Activated CD8-positive, alpha-beta memory T cell treated with anti-CD3 and anti-CD28 coated beads for 4 hours (primary cell): ENCODE results near the gene UCN.
"Not testable (repeated sequence)": the region's sequence is repeated elsewhere in the genome, so short reads cannot be mapped to it uniquely, and the experiment has no call there.

Experiments used
- DNase-seq, 2 donors: peaks; one replicate each; pipeline ENCODE4 v3.0.0-alpha.2; 2020; ENCODE audit warnings: low read depth in 2 of 2

UCN gene, protein sequence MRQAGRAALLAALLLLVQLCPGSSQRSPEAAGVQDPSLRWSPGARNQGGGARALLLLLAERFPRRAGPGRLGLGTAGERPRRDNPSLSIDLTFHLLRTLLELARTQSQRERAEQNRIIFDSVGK

DNA sequence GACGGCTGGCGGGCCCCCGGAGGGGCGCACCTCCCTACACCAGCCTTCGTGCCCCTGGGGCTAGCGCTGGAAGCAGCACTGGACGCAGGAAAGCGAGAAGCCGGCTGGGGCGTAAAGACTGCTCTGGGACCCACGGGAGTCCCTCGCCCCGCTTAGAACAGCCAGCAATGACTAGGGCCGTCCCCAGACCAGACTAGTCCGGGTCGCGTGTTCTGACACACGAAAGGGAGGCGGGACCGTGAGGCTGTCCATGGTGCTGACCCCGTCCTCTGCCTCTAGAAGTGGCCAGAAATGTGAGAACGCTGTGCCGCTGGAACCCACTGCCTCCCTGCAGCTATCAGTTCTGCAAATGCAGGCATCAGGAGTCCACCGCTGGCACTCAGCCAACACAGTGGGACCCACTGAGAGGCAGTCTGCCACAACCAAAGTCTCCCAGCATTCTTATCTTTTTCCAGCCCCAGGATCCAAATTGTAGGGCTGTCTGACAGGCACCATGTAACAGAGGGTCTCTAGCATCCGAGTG is at the start of gene UCN:
Gene UCN (minus strand): TSS at position 87 of the 523 bp plus-strand sequence. CDS start 550 bp downstream, outside the sequence.
- no peak for DNase-seq

DNA sequence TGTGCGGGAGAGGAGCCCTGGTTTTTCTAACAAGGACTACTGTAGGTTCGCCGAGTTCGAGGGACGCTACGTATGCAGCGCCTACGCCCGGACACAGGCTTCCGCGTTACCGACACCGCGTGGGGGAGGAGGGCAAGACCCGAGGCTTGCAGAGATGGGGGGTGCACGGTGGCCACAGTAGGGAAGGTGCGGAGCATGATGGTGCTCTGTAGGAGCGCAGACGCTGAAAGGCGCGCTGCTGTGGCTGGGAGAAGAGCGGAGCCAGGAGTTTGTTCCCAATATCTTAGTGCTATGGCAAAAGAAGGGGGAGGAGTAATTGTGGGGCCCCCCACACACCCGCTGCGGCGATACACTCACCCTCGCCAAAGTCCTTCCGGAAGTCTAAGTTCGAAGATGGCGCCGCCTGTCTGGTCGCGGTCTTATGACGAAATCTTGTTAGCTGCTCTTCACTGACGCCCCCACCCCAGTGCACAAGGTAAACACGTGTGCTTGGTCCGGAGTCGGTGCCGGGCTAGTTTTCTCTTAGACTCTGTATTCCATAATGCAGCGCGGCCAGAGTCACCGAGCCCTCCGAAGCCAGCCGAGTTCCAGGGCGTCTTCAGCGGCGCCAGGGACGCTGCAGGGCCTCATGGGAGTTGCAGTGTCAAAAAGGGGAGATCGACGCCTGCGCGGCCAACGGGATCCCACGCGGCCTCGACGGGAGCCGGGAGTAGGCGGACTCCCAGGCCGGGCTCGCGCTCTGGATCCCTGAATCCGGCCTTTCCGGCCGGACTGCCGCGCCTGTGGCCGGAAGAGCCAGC is 48.3 kb upstream of the UCN start, which contains the start of gene GTF3C2:
Gene GTF3C2 (minus strand): TSS at position 383 of the 800 bp plus-strand sequence. CDS start 13,210 bp downstream, outside the sequence.
- peak; percentile 91 to 92 for DNase-seq

DNA sequence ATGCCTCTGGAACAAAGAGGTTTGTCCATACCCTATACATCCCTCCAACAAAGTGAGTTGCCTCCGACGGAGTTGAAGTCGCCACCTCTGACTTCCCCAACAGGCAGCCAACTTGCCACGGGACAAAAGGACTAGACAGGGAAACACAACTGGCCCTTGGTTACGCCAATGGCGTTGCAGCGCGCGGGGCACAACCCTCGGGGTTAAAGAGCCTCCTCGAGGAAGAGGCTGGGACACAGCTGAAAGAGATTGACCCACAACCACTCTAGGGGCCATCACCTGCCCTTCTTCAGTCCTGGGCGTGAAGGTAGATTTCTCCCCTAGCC is 47.8 kb upstream of the UCN start:
- peak in 1 of 2 donors; percentile 6 for DNase-seq

DNA sequence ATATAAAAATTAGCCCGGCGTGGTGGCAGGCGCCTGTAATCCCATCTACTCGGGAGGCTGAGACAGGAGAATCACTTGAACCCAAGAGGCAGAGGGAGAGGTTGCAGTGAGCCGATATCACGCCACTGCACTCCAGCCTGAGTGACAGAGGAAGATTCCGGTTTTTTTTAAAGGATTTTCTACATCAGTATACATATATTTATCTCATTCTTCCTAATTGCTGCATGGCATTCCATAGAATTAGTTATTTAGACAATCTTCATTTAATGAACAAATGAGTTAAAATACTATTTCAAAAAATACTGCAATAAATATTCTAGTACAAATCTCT is 46.3 kb upstream of the UCN start:
- no peak for DNase-seq

DNA sequence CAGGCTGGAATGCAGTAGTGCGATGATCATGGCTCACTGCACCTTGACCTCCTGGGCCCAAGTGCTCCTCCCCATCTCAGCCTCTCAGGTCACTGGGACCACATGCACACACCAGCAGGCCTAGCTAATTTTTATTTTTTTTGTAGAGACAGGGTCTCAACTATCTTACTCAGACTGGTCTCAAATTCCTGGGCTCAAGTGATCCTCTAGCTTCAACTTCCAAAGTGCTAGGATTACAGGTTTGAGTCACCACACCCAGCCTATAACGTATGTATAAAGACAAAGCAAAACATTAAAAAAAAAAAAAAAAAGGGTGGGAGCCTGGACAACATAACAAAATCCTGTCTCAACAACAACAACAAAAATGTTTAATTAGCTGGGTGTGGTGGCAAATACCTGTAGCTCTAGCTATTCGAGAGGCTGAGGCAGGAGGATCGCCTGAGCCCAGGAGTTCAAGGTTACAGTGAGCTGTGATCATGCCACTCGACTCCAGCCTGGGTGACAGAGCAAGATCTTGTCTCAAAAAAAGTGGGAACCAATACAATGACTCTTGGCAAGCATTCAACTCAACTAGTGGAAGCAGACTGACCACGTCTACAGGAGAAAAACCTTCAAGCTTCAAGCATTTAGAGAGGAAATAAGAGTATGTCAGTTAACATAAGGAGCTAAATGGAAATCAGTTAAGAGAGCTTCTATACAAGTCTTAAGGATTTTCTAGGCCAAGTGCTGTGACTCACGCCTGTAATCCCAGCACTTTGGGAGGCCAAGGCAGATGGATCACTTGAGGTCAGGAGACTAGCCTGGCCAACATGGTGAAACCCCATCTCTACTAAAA is 45.7 kb upstream of the UCN start:
- DNase-seq = no peak

DNA sequence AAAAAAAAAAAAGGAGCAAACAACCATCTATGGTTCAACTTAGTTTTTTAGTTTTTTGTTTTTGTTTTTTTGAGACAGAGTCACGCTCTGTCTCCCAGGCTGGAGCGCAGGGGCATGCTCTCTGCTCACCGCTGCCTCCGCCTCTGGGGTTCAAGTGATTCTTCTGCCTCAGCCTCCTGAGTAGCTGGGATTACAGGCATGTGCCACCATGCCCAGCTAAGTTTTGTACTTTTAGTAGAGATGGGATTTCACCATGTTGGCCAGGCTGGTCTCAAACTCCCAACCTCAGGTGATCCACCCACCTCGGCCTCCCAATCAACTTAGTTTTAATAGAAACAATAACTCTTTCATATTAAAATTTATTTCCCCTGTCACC is 45.1 kb upstream of the UCN start:
- not testable (repeated sequence) for DNase-seq

DNA sequence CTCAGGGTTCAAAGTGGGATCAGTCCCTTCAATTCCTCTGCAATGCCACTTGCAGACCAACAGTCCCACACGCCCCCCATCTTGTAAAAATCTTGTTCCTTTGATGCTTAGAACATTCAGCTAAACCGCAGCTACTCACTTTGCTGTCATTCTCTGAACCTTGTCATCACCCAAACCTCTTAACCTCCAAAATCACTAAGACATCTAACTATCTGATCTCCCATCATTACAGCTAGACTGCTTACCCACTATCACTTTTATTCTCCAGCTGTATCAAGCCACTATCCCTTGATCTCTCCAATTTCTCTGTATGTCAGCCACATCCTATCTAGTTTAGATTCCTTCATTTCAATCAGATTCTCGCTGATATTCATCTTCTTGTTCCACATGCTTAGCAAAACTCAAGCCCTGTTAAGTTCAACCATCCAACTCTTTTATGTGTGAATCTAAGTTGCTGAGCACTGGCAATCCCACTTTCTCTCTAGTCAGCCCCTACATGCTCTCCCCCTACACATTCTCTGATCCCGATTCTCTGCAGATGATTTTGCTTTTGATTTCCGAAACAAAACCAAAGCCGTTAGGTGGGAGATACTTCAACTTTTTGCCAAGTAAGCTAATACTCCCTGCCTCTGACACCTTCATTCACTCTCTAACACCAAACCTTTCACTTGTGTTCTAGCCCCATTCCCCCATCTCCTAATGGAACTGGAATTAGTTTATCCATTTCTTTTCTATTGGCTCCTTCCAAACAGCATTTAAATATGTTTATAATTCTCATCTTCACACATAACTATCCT is 43.8 kb upstream of the UCN start:
- DNase-seq = no peak

DNA sequence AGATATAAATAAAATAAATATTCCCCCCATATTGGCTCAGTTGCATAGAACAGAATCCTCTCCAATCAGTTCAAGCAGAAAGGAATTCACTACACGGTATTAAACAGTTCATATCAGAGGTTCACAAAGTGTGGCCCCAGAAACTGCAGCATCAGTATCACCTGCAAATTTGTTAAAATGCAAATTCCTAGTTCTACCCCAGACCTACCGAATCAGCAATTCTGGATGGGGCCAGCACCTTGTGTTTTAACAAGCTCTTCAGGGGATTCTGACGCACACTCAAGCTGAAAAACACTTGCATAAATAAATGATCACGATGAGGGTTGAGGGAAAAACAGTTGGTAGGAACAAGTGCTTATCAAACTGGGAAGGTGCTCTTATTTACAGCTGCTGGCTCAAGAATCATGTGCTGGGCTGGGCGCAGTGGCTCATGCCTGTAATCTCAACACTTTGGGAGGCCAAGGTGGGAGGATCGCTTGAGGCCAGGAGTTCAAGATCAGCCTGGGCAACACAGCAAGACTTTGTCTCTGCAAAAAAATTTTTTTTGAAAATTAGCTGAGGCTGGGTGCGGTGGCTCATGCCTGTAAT is 42.0 kb upstream of the UCN start:
- DNase-seq = no peak

DNA sequence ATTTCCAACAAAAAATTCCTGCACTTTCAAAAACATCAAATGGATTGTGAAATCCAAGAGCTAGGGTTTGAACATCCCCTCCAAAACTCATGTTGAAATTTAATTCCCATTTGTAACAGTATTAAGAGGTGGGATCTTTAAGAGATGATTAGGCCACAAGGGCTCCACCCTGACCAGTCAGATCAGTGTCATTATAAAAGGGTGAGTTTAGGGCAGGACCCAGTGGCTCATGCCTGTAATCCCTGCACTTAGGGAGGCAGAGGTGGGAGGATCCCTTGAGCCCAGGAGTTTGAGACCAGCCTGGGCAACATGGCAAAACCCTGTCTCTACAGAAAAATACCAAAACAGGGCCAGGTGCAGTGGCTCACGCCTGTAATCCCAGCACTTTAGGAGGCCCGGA is 39.4 kb upstream of the UCN start:
- no peak for DNase-seq

DNA sequence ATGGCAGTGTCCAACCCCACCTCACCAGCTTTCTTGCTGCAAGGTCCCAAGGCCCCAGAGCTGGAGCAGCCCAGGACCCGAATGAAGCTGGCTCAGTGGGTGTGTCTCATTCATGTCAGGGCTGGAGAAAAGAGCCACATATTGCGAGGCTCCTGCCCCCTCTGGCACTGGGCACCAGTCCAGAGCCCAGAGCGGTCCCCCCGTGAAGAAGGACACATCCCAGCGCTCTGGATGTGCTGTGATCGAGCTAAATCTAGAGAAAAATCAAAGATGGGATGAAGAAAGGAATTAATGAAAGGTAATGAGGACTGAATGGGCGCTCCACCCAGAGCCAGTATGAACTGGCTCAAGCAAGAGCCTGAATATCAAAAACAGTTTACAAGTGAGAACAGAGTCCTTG is 27.9 kb upstream of the UCN start:
- no peak for DNase-seq

DNA sequence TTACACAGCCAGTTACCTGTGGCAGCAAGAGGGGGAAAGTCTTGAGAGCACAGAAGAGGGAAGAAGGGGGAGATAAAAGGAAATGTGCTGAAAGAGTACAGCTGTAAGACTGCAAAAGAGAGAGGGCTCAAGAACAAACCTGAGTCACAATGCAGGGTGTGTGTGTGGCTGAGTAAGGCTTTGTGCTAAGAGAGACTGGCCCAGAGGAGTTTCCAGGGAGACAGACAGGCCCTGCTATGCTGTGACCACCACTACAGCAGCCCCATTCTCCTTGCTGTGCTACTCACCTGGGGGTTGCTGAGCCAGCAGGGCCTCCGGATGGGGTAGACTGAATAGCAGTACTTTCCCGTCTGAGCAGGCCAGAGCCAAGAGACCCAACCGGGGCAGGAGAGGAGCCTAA is 27.1 kb upstream of the UCN start:
- no peak for DNase-seq

DNA sequence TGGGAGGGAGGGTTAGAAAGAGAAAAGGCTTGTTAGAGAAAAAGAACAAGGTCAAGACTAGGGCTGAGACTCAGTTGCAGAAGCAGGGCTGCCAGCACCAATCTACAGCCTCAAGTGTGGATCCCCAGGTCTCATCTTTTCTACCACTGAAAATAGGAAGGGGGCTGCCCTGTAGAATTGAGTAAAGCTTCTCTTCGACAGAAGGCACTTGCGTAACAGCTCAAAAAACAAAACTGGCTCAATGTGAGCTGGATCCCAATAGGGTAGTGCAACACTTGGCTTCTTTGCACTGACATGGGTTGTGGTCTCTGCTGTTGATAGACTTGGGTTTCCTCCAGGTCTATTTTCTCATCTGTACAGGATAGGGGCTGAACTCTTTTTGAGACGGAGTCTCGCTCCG is 16.5 kb upstream of the UCN start:
- DNase-seq = no peak

DNA sequence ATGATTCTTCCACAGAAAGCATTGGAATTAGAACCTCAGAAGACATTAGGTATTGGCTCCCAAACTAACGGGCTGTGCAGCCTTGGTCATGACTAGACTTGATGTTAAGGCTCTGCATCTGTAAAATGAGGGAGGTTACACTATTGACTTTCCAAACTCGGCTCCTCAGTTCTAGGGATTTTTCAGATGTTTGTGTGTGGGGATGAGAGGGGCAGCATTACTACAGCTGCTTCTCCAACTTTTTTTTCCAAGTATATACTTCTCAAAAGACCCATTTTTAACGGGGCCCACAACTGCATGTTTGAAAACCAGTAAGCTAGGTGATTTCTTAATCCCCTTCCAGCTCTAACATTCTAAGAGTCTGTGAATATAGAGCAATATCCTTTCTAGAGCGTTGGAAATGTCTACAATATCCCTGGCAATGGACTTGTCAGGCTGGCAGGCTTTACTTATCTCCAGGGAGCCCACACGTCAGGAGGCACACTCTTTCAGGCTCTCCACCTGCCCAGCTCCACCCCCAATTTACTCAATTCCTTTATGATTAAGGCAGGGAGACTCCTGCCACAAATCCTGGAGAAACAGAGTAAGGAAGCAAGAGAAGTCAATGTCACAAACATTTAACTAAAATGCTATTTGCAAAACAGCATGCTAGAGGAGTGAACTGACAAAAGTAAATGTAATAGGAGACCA is 15.5 kb upstream of the UCN start:
- no peak for DNase-seq

DNA sequence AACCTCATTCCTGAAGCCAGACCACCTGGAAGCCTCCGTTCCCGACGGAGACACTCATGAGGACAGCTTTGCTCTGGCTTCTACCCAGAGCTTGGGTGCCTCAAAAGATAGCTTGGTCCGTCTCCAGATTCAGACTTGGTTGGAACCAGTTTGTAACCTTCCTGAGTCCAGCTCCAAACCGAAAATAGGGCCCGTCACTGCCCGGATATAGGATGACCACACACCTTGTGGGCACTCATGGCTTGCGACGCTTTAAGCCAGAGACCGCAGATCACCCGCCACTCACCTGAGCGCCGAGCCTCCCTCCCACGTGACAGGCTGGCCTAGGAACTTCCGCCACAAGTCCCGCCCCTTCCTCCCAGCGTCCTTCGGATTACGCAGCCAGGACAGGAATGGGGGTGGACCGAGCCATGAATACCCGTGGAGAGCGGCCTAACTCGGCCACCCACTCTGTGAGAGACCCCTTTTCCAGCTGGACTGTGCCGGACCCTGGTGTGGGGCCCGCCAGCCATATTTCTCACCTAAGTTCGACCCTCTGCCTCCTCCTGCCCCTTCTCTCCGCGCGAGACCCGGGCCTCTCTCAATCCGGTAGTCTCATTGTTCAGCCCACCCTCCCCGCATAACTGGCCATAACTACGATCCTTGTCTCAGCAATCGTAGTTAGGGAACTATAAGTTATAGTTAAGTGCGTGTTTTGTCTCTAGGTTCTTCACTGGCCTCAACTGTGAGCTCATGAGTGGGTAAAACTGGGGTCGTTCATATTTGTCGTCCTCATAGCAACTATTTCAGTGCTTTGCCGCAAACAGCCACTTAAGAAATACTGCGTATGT is 14.7 kb upstream of the UCN start, which contains the start of gene MPV17:
Gene MPV17 (minus strand): TSS at position 332 of the 830 bp plus-strand sequence. CDS start 580 bp downstream, outside the sequence.
- peak; percentile 74 to 76 for DNase-seq

DNA sequence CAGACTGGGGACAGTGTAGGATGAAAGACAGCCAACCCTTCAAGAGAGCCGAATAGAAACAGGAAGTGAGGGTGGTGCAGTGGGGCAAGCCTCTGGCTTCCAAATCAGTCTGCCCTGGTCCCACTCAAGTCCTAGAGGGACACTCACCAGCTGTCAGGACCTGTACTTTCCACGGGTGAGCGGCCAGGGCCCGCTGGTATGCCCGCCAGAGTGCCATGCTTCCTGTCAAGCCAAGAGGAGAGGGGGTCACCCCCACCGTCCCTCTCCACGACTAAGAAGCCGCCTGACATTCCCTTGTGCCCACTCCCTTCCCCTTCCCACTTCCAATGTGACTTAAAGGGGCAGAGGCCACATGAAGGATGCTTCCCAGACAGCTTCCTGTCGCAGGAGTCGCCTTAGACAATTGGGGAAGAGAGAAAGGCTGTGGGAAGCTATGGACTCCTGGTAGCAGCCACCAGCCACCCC is 14.1 kb upstream of the UCN start:
- DNase-seq = no peak

DNA sequence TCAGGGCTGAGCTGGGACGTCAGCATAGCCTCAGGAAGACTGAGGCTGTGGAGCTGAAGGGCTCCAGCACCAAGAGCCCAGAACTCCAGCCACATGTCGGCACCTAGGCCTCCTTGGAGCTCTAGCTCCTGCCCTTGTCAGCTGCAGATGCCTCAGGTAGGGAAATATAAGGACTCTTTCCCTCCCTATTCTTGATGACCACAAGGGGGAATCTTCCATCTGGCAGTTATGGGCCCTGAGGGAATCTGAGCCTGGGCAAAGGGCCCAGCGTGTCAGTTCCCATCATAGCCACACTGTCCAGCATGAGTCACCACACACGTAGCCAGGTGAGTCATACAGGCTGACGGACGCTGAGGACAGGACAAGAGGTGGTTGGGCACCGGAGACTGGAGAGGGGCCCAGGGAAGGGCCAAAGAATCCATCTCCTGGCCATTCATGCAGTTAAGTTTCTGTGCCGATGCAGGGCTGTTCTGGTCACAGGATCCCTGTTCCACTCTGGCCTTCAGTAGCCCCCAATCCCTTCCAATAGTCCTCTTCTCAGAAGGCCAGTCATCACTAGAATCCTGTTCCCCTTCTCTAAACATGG is 12.8 kb upstream of the UCN start:
- DNase-seq = no peak

DNA sequence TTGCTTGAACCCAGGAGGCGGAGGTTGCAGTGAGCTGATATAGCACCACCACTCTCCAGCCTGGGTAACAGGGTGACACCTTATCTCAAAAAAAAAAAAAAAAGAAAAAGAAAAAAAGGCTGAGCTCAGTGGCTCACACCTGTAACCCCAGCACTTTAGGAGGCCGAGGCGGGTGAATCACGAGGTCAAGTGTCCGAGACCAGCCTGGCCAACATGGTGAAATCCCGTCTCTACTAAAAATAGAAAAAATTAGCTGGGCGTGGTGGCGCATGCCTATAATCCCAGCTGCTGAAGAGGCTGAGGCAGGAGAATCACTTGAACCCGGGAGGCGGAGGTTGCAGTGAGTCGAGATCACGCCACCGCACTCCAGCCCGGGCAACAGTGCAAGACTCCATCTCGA is 11.6 kb upstream of the UCN start:
- DNase-seq = not testable (repeated sequence)

DNA sequence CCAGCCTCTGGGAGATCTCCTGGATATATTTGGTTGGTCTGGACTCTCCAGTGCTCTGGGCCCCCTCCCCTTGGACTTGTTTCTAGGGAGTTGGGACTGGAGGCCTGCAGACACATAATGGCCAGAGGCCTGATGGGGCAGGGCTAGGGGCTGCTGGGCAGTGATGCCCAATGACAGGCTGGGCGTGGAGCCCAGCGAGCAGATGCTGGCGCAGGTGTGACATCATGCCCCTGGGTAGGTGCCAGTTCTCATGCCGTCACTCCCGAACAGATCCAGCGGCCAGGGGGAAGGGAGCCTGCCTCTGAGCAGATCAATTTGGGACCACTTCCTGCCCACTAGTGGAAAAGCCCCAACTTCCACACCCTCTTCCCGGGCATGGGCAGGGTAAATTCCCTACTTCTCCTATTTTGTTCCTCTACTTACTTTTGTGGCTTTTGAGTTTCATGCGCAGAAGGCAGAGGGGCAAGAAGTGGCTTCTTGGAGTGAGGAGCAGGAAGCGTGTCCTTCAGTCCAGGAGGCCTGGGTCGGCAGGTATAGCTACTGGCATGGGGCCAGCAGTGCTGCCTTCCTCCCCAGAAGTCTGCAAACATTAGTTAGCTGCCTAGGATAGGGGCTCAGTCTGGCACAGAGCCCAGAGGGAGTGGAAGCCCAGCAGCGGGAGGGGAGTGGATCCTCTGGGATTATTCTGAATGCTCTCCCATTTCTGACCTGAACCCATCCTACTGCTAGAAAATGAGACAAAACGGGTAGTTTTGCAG is 8.6 kb upstream of the UCN start:
- DNase-seq = no peak

DNA sequence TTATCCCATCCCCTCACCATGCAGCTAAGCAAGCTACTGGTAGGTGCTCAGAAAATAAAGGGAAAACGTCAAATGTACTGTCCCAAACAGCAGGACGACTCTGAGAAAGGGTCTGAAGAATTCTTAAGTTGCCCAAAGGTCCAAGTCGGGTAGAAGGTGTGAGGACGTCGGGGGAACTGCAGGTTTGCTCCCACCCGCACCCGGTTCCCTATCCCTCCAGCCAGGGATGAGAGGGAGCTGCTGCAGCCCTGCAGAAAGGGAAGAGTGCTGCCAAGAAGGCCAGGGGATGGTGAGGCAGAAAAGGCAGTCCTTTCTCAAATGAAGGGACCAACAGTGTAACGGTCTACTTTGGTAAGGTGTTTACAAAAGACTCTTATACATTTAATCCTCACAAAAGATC is 6.9 kb upstream of the UCN start:
- DNase-seq = no peak
